Panc1 (cell line): ENCODE measurements around the gene SDS. TPM values are rescaled to one million over a fixed set of nuclear protein-coding genes. Genes with fewer than 3 reads are reported as not detected.

Experiments
- ATAC-seq: fragments of 200-7000 bp; cut with Tn5 transposase; 2 replicates; pipeline ENCODE4 v1.9.1; 2020; ENCODE audit warnings: mild to moderate bottlenecking, moderate library complexity
- BruUV-seq: library from RNA; stranded (reverse); fragments of 400-500 nt; replicated peaks from 2 replicates; lab custom pipeline; 2021; lab: Mats Ljungman, UMichigan
- CTCF ChIA-PET: fragments of 300-600 bp; sonication (Branson Sonifier 250); formaldehyde crosslinking; loops from one replicate; lab custom pipeline; 2022; ENCODE audit warnings: antibody characterized with exemption; lab: Charles Lee
- POLR2A ChIA-PET: fragments of 300-600 bp; sonication (Branson Sonifier 250); formaldehyde crosslinking; loops from one replicate; lab custom pipeline; 2022; ENCODE audit warnings: antibody characterized with exemption; lab: Charles Lee
- DNase-seq: peaks from one replicate; pipeline ENCODE4 v3.0.0-alpha.2; 2010; ENCODE audit warnings: low read depth, low spot score
- H3K27ac ChIP-seq: 2 replicates; pipeline ENCODE4 v1.5.1; 2011; ENCODE audit warnings: mild to moderate bottlenecking, low read length, inconsistent platforms
- H3K27me3 ChIP-seq: fragments of 200-500 bp; sonication (Bioruptor generic); 2 replicates; pipeline ENCODE4 v1.6.0; 2014; ENCODE audit warnings: low read length, inconsistent platforms; ENCODE audit not compliant: control insufficient read depth, insufficient read depth
- H3K36me3 ChIP-seq: fragments of 200-500 bp; sonication (Bioruptor generic); 2 replicates; pipeline ENCODE4 v1.5.1; 2014; ENCODE audit warnings: inconsistent platforms, mild to moderate bottlenecking, low read length, moderate library complexity; ENCODE audit not compliant: control insufficient read depth, insufficient read depth
- H3K4me1 ChIP-seq: 2 replicates; pipeline ENCODE4 v1.5.1; 2011; ENCODE audit warnings: inconsistent platforms, mild to moderate bottlenecking, low read length, moderate library complexity; ENCODE audit not compliant: control insufficient read depth, insufficient read depth
- H3K4me3 ChIP-seq, 2 experiments: 2 replicates each; pipeline ENCODE4 v1.5.1; 2011 to 2012; ENCODE audit warnings: low read depth in 2 of 2, low read length in 2 of 2, mild to moderate bottlenecking in 2 of 2, inconsistent platforms in 1 of 2, moderate library complexity in 1 of 2
- H3K9me3 ChIP-seq: fragments of 200-500 bp; sonication (Bioruptor generic); 2 replicates; pipeline ENCODE4 v1.5.1; 2014; ENCODE audit warnings: low read depth, mild to moderate bottlenecking, inconsistent platforms, low read length, moderate library complexity; ENCODE audit not compliant: control insufficient read depth, insufficient read depth
- POLR2AphosphoS5 ChIP-seq: IDR thresholded peaks from 2 replicates; pipeline ENCODE4 v1.6.1; 2012; ENCODE audit warnings: mild to moderate bottlenecking, low read depth, low read length, moderate library complexity
- SIN3A ChIP-seq: IDR thresholded peaks from 2 replicates; pipeline ENCODE4 v1.6.1; 2012; ENCODE audit warnings: low read depth, mild to moderate bottlenecking, low read length, moderate library complexity, borderline replicate concordance; ENCODE audit not compliant: insufficient read depth
- TCF7L2 ChIP-seq: IDR thresholded peaks from 2 replicates; pipeline ENCODE4 v1.6.1; 2011; ENCODE audit warnings: mild to moderate bottlenecking, low read depth, low read length, inconsistent platforms
- in situ Hi-C: cut with HindIII; loops from 2 replicates; pipeline ENCODE4 v1.10.0; 2016; ENCODE audit warnings: low sequenced_read_pairs, low pct_unique_long_range_greater_than_20kb
- intact Hi-C: fragments of 100-400 bp; cut with micrococcal nuclease; formaldehyde crosslinking; loops from one replicate; pipeline ENCODE4 v1.10.0; 2022; ENCODE audit not compliant: unreplicated experiment
- total RNA-seq: library from RNA; stranded (reverse); gene quantifications from one replicate; pipeline ENCODE4 v1.2.1, GENCODE V29; 2021; ENCODE audit not compliant: unreplicated experiment
- TF ChIP-seq, protein P1 (sequence below): fragments of 450-650 bp; IDR thresholded peaks from 2 replicates; pipeline ENCODE4 v1.5.1; 2017; ENCODE audit warnings: mild to moderate bottlenecking
- TF ChIP-seq, protein P2 (sequence below), 2 experiments: IDR thresholded peaks; 2 replicates each; pipeline ENCODE4 v1.6.1; 2011 to 2012; ENCODE audit warnings: low read depth in 2 of 2, control low read depth in 1 of 2, low read length in 1 of 2, mild to moderate bottlenecking in 1 of 2, moderate library complexity in 1 of 2; ENCODE audit not compliant: insufficient read depth in 1 of 2

Gene SDS
- total RNA-seq, 1 experiment from 2014 or later, result 0.15 TPM

DNA sequence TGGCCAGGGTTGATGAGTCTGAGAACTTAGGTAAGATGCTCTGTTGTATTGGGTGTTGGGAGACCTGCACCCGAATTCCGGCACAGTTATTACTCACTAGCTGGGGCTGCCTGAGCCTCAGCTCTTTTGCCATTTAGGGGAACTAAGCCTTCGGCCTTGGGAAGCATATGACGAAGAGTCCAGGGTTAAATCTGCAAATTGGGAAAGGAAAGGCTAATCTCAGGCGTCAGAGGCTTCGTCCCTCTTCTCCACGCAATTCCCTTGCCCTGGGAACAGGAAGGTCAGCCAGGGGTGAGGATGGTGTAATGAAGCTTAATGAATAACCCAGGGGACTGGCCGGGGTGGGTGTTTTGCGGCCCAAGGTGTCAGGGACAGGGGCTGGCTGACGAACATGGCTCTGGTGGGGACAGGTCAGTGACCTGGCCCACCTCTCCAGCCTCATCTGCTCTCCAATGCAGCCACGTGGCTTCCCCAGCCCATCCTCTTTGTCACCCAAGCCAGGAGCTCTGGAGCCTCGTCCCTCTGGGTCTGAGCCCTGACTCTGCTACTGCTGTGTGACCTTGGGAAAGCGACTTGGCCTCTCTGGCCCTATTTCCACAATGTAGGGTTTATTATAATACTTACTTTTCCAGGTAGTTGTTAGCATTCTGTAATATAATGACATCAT, 14.7 kb upstream of the SDS start:
- Histone ChIP-seq H3K4me3 (no peak overlapping the region), H3K4me1 (no peaks in the 10 kb centered on the region; the same call in 1 of the 2 replicates), H3K27me3 (no peaks in the 10 kb centered on the region), H3K36me3 (no peaks in the 10 kb centered on the region; the same call in 1 of the 2 replicates), H3K9me3 (no peaks in the 10 kb centered on the region), H3K27ac (no peak overlapping the region)
- no TSS peak for BruUV-seq
- DNase-seq, result no peak
- in situ Hi-C loops (no loop called here), intact Hi-C loops (no loop called here)
- no peak for ATAC-seq
- POLR2A ChIA-PET, result interaction anchor here (0.7 kb wide), 1 partner anchor 634 kb away, joined by 14 read pairs; no protein-coding TSS in a partner anchor
- CTCF ChIA-PET, result interaction anchor here (0.7 kb wide), 1 partner anchor 157 kb away, joined by 3 read pairs; no protein-coding TSS in a partner anchor
- TF ChIP-seq, protein P1, sequence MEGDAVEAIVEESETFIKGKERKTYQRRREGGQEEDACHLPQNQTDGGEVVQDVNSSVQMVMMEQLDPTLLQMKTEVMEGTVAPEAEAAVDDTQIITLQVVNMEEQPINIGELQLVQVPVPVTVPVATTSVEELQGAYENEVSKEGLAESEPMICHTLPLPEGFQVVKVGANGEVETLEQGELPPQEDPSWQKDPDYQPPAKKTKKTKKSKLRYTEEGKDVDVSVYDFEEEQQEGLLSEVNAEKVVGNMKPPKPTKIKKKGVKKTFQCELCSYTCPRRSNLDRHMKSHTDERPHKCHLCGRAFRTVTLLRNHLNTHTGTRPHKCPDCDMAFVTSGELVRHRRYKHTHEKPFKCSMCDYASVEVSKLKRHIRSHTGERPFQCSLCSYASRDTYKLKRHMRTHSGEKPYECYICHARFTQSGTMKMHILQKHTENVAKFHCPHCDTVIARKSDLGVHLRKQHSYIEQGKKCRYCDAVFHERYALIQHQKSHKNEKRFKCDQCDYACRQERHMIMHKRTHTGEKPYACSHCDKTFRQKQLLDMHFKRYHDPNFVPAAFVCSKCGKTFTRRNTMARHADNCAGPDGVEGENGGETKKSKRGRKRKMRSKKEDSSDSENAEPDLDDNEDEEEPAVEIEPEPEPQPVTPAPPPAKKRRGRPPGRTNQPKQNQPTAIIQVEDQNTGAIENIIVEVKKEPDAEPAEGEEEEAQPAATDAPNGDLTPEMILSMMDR, result no peak
- TF ChIP-seq TCF7L2 (no peak), POLR2AphosphoS5 (no peak), SIN3A (no peak)
- TF ChIP-seq, protein P2, sequence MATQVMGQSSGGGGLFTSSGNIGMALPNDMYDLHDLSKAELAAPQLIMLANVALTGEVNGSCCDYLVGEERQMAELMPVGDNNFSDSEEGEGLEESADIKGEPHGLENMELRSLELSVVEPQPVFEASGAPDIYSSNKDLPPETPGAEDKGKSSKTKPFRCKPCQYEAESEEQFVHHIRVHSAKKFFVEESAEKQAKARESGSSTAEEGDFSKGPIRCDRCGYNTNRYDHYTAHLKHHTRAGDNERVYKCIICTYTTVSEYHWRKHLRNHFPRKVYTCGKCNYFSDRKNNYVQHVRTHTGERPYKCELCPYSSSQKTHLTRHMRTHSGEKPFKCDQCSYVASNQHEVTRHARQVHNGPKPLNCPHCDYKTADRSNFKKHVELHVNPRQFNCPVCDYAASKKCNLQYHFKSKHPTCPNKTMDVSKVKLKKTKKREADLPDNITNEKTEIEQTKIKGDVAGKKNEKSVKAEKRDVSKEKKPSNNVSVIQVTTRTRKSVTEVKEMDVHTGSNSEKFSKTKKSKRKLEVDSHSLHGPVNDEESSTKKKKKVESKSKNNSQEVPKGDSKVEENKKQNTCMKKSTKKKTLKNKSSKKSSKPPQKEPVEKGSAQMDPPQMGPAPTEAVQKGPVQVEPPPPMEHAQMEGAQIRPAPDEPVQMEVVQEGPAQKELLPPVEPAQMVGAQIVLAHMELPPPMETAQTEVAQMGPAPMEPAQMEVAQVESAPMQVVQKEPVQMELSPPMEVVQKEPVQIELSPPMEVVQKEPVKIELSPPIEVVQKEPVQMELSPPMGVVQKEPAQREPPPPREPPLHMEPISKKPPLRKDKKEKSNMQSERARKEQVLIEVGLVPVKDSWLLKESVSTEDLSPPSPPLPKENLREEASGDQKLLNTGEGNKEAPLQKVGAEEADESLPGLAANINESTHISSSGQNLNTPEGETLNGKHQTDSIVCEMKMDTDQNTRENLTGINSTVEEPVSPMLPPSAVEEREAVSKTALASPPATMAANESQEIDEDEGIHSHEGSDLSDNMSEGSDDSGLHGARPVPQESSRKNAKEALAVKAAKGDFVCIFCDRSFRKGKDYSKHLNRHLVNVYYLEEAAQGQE (IDR thresholded peaks at IDR 0.05; ENCODE audit: insufficient read depth in 1 of 2, low read depth in 2 of 2, low read length in 1 of 2), result no peak

DNA sequence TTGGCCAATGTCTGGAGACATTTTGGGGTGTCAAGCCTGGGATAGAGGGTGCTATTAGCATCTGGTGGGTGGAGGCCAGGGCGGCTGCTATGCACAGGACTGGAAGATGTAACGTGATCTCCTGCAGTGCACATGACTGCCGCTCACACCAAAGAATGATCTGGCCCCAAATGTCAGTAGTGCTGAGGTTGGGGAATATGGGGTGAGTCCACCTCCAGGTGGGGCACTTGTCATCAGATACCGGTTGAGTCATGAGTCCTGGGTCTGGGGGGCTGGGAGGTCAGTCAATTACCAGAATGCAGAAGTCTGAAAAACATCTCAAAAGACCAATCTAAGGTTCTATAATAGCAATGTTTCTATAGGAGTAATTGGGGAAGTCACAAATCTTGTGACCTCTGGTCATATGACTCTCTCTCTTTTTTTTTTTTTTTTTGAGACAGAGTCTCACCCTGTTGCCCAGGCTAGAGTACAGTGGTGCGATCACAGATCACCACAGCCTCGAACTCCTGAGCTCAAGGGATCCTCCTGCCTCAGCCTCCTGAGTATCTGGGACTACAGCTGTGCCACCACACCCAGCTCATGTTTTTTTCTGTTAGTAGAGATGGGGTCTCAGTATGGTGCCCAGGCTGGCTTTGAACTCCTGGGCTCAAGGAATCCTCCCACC, 12.5 kb upstream of the SDS start:
- ATAC-seq (no peak), DNase-seq (no peak)
- Histone ChIP-seq H3K36me3 (no peaks in the 10 kb centered on the region), H3K27ac (no peak overlapping the region), H3K9me3 (no peaks in the 10 kb centered on the region), H3K4me1 (no peaks in the 10 kb centered on the region), H3K27me3 (no peaks in the 10 kb centered on the region), H3K4me3 (no peak overlapping the region)
- TF ChIP-seq SIN3A (no peak), POLR2AphosphoS5 (no peak), TCF7L2 (no peak)
- TF ChIP-seq, protein P2 (IDR thresholded peaks at IDR 0.05; ENCODE audit: insufficient read depth in 1 of 2, low read depth in 2 of 2, low read length in 1 of 2), result no peak
- TF ChIP-seq, protein P1, result no peak
- POLR2A ChIA-PET, result no interaction called here
- no TSS peak for BruUV-seq
- intact Hi-C loops (no loop called here), in situ Hi-C loops (no loop called here)
- CTCF ChIA-PET, result no interaction called here
